Measurements from ENCODE around the gene COA1. TPM values are rescaled to one million over a fixed set of nuclear protein-coding genes. Genes with fewer than 3 reads are reported as not detected.

COA1 gene
- polyA plus RNA-seq, 3 donors, result 25.6 to 57.8 (median 56.2) TPM

DNA sequence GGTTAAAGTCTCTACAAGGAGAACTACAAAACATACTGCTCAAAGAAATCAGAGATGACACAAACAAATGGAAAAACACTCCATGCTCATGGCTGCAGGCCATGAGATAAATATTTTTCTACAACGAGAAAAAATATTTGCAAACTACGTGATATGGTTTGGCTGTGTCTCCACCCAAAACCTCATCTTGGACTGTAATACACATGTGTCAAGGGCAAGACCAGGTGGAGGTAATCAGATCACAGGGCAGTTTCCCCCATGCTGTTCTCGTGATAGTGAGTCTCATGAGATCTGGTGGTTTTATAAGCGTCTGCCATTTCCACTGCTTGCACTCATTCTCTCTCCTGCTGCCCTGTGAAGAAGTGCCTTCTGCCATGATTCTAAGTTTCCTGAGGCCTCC lies 57.8 kb downstream of the COA1 start:
- no peaks in the 10 kb centered on the region for H3K27me3 ChIP-seq (ENCODE audit: control insufficient read depth in 2 of 2, insufficient read depth in 2 of 2, low read length in 2 of 2)
- H3K4me1 Mint-ChIP-seq, result peaks cover 6% of the 10 kb centered on the region
- DNase-seq, result no peak

DNA sequence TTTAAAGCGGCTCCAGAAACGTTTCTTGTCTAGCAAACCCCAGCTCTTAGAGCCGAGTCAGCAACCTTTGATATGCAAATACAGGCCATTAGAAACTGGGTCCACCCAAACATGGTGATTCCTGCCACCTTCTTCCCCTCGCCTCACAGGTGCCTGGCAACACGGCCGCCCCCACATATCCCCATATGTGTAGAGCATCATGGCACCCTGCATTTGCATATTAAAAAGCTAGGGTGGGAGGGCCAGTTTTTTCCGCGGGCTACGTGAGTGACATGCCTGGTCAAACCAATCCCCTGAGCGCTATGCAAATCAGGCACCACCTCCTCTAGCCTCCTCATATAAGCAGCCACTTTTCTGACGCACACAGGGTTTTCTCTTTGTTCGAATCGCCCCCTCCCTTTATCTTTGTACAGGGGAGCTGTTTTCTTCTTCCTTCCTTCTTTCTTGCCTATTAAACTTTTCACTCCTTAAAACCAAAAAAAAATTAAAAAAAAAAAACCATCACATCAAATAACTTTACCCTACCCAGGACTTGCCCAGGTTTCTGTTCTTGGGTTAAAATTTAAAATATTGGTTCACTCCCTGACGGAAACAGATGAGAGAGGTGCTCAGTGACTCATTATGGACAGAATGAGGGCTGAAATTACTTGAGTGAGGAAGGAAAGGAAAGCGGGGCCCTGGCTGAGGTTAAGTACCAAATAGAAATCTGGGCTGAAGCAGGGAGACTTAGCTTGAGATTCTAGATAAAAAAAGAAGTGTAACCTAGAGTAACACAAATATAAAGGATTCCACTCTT lies 59.8 kb downstream of the COA1 start:
- peaks cover 6 to 16% of the 10 kb centered on the region in 2 donors for H3K9me3 ChIP-seq (replicated peaks in 1 of 2; ENCODE audit: control insufficient read depth in 1 of 2, insufficient read depth in 1 of 2, low read length in 2 of 2)
- H3K36me3 Mint-ChIP-seq, result peaks cover 14 to 15% of the 10 kb centered on the region in 2 donors

More for the DNA sequence above, 57.8 kb downstream of the COA1 start:
- Histone ChIP-seq H3K4me2 (replicated peaks; ENCODE audit: extremely low read depth, low read length, poor library complexity, severe bottlenecking) (no peak overlapping the region), H3K9ac (ENCODE audit: insufficient read depth, low read length, poor library complexity, severe bottlenecking) (no peak overlapping the region), H3K4me3 (replicated peaks in 1 of 3; ENCODE audit: low read depth in 2 of 3, low read length in 3 of 3) (no peak overlapping the region), H3K9me3 (replicated peaks in 1 of 2; ENCODE audit: control insufficient read depth in 1 of 2, insufficient read depth in 1 of 2, low read length in 2 of 2) (peaks cover 6 to 16% of the 10 kb centered on the region in 2 donors), H3K79me2 (ENCODE audit: insufficient read depth, low read length) (peaks cover 88% of the 10 kb centered on the region), H4K20me1 (ENCODE audit: insufficient read depth, low read length) (peaks cover 16% of the 10 kb centered on the region), H2AFZ (ENCODE audit: insufficient read depth, low read depth, low read length, poor library complexity, severe bottlenecking) (no peak overlapping the region), H3K27ac (ENCODE audit: low read depth in 1 of 2, low read length in 2 of 2) (no peak overlapping the region), H3K36me3 (replicated peaks in 1 of 2; ENCODE audit: control insufficient read depth in 1 of 2, insufficient read depth in 2 of 2, low read length in 2 of 2) (no peaks in the 10 kb centered on the region), H3K4me1 (ENCODE audit: control insufficient read depth in 1 of 2, insufficient read depth in 2 of 2, low read length in 2 of 2) (no peaks in the 10 kb centered on the region)
- H3K36me3 Mint-ChIP-seq, result peaks cover 10 to 11% of the 10 kb centered on the region in 2 donors
- peaks cover 17 to 28% (median 21%) of the 10 kb centered on the region in 7 donors for H3K9me3 Mint-ChIP-seq
- H3K27me3 Mint-ChIP-seq (ENCODE audit: low read depth in 3 of 3), result no peaks in the 10 kb centered on the region
- H3K4me3 Mint-ChIP-seq, result no peak overlapping the region
- intact Hi-C loops (cut with micrococcal nuclease), result no loop called here
- 88% methylated on average over 2 of the region's 4 CpGs for WGBS (ENCODE audit: insufficient coverage)
- no peak overlapping the region for H3K27ac Mint-ChIP-seq
- TF ChIP-seq, protein P1, sequence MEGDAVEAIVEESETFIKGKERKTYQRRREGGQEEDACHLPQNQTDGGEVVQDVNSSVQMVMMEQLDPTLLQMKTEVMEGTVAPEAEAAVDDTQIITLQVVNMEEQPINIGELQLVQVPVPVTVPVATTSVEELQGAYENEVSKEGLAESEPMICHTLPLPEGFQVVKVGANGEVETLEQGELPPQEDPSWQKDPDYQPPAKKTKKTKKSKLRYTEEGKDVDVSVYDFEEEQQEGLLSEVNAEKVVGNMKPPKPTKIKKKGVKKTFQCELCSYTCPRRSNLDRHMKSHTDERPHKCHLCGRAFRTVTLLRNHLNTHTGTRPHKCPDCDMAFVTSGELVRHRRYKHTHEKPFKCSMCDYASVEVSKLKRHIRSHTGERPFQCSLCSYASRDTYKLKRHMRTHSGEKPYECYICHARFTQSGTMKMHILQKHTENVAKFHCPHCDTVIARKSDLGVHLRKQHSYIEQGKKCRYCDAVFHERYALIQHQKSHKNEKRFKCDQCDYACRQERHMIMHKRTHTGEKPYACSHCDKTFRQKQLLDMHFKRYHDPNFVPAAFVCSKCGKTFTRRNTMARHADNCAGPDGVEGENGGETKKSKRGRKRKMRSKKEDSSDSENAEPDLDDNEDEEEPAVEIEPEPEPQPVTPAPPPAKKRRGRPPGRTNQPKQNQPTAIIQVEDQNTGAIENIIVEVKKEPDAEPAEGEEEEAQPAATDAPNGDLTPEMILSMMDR (IDR thresholded peaks at IDR 0.05), result no peak

More for the DNA sequence above, 59.8 kb downstream of the COA1 start:
- Mint-ChIP-seq H3K4me3 (no peak overlapping the region), H3K27ac (peak overlapping the region in 1 of 7 donors; percentile 32), H3K4me1 (peaks cover 8% of the 10 kb centered on the region), H3K9me3 (peaks cover 12 to 25% (median 21%) of the 10 kb centered on the region in 7 donors), H3K27me3 (ENCODE audit: low read depth in 3 of 3) (no peaks in the 10 kb centered on the region)
- Histone ChIP-seq H3K79me2 (ENCODE audit: insufficient read depth, low read length) (peaks cover 86% of the 10 kb centered on the region), H2AFZ (ENCODE audit: insufficient read depth, low read depth, low read length, poor library complexity, severe bottlenecking) (no peak overlapping the region), H3K4me2 (replicated peaks; ENCODE audit: extremely low read depth, low read length, poor library complexity, severe bottlenecking) (no peak overlapping the region), H3K4me3 (replicated peaks in 1 of 3; ENCODE audit: low read depth in 2 of 3, low read length in 3 of 3) (no peak overlapping the region), H3K27me3 (ENCODE audit: control insufficient read depth in 2 of 2, insufficient read depth in 2 of 2, low read length in 2 of 2) (no peaks in the 10 kb centered on the region), H3K4me1 (ENCODE audit: control insufficient read depth in 1 of 2, insufficient read depth in 2 of 2, low read length in 2 of 2) (no peaks in the 10 kb centered on the region), H3K9ac (ENCODE audit: insufficient read depth, low read length, poor library complexity, severe bottlenecking) (no peak overlapping the region), H3K27ac (ENCODE audit: low read depth in 1 of 2, low read length in 2 of 2) (no peak overlapping the region), H3K36me3 (replicated peaks in 1 of 2; ENCODE audit: control insufficient read depth in 1 of 2, insufficient read depth in 2 of 2, low read length in 2 of 2) (no peaks in the 10 kb centered on the region), H4K20me1 (ENCODE audit: insufficient read depth, low read length) (peaks cover 18% of the 10 kb centered on the region)
- TF ChIP-seq, protein P1 (IDR thresholded peaks at IDR 0.05), result no peak
- intact Hi-C loops (cut with micrococcal nuclease), result no loop called here
- 70% methylated on average over 4 of the region's 15 CpGs for WGBS (ENCODE audit: insufficient coverage)
- no peak for DNase-seq
